GM20000 (cell line): ENCODE measurements around the gene ADGRG6.

Experiments
- DNase-seq: peaks from one replicate; pipeline ENCODE4 v3.0.0; 2012; ENCODE audit warnings: low spot score
- CTCF ChIP-seq: IDR thresholded peaks from 2 replicates; pipeline ENCODE4 v1.5.1; 2012; ENCODE audit warnings: mild to moderate bottlenecking, control low read depth; ENCODE audit errors: extremely low read depth, missing control alignments

The ADGRG6 gene

GRCh38 chr6:142291512-142291911 is 10.3 kb upstream of the ADGRG6 start:
- DNase-seq = no peak
- TF ChIP-seq CTCF = no peak

- TF ChIP-seq CTCF = no peak
- no peak for DNase-seq
Measured at GRCh38 chr6:142292166-142292924, 9.5 kb upstream of the ADGRG6 start.

- TF ChIP-seq CTCF = no peak
- no peak for DNase-seq
Measured at GRCh38 chr6:142293121-142293520, 8.7 kb upstream of the ADGRG6 start.

- no peak for DNase-seq
- no peak for TF ChIP-seq CTCF
Measured at GRCh38 chr6:142294679-142295078, 7.1 kb upstream of the ADGRG6 start.

- TF ChIP-seq CTCF = no peak
- no peak for DNase-seq
Measured at GRCh38 chr6:142296975-142297604, 4.7 kb upstream of the ADGRG6 start.

- no peak for DNase-seq
- TF ChIP-seq CTCF = no peak
Measured at GRCh38 chr6:142297605-142297995, 4.2 kb upstream of the ADGRG6 start.

- DNase-seq = no peak
- TF ChIP-seq CTCF = no peak
Measured at GRCh38 chr6:142297996-142298753, 3.6 kb upstream of the ADGRG6 start.
